Fibroblast of skin of abdomen (primary cell): ENCODE results near the gene C2CD4B.

Experiments used
- DNase-seq: peaks from one replicate; pipeline ENCODE4 v3.0.0-alpha.2; 2013

Gene C2CD4B

GRCh38 chr15:62118520-62119226, 46.4 kb downstream of the C2CD4B start:
- DNase-seq, result peak; percentile 57

- DNase-seq, result no peak
Observed at GRCh38 chr15:62115847-62116246, 49.2 kb downstream of the C2CD4B start.
